ENCODE results near the gene TEPSIN. TPM values are rescaled to one million over a fixed set of nuclear protein-coding genes. Genes with fewer than 3 reads are reported as not detected.

TEPSIN gene
- total and polyA plus RNA-seq, 2 of the 13 experiments (the other 11 are each of a cell fraction or from before 2014, with no cell fraction given), result 16.1 to 18.8 TPM

GRCh38 chr17:81221842-81222619 is 16.8 kb downstream of the TEPSIN start (continued):
- TF ChIP-seq ZHX2 (IDR thresholded peaks at IDR 0.05; ENCODE audit: low read depth) (no peak), ZHX2 (CRISPR knock-in tag; IDR thresholded peaks at IDR 0.05; ENCODE audit: borderline replicate concordance) (no peak), REPIN1 (CRISPR knock-in tag; IDR thresholded peaks at IDR 0.05; ENCODE audit: borderline replicate concordance, low read depth) (no peak), HOXA5 (CRISPR knock-in tag; IDR thresholded peaks at IDR 0.05) (no peak), ZNF691 (CRISPR knock-in tag; IDR thresholded peaks at IDR 0.05; ENCODE audit: borderline replicate concordance, low read depth) (0 out of 2 replicates have a peak, but pooled peaks have one; percentile 54), THAP7 (CRISPR knock-in tag; IDR thresholded peaks at IDR 0.05) (0 out of 2 replicates have a peak, but pooled peaks have one; percentile 82), RXRB (CRISPR knock-in tag; IDR thresholded peaks at IDR 0.05; ENCODE audit: borderline replicate concordance) (0 out of 2 replicates have a peak, but pooled peaks have one; percentile 18), FOXA1 (IDR thresholded peaks at IDR 0.05) (no peak), FOXA1 (CRISPR knock-in tag; IDR thresholded peaks at IDR 0.05) (no peak), LRRFIP1 (CRISPR knock-in tag; conservative IDR thresholded peaks at IDR 0.05) (no peak), XRCC5 (optimal IDR thresholded peaks at IDR 0.05; ENCODE audit: low read length) (peak; percentile 24), ZNF547 (CRISPR knock-in tag; IDR thresholded peaks at IDR 0.05) (no peak), PITX1 (CRISPR knock-in tag; IDR thresholded peaks at IDR 0.05) (no peak), JUN (CRISPR knock-in tag; IDR thresholded peaks at IDR 0.05) (peak; percentile 55; the same call in 1 of the 2 replicates), HCFC1 (IDR thresholded peaks at IDR 0.05; ENCODE audit: low read depth, low read length) (no peak), ELF3 (CRISPR knock-in tag; IDR thresholded peaks at IDR 0.05) (peak; percentile 29; the same call in 1 of the 2 replicates), BCL6 (CRISPR knock-in tag; IDR thresholded peaks at IDR 0.05) (no peak), MXD4 (CRISPR knock-in tag; IDR thresholded peaks at IDR 0.05) (no peak)
